GM18861 (cell line): Measurements from ENCODE around the gene TMEM54.

Source experiments
- ATAC-seq: cut with Tn5 transposase; IDR thresholded peaks from one replicate; pipeline ENCODE4 v1.9.1; 2021; ENCODE audit not compliant: unreplicated experiment

Gene TMEM54

DNA sequence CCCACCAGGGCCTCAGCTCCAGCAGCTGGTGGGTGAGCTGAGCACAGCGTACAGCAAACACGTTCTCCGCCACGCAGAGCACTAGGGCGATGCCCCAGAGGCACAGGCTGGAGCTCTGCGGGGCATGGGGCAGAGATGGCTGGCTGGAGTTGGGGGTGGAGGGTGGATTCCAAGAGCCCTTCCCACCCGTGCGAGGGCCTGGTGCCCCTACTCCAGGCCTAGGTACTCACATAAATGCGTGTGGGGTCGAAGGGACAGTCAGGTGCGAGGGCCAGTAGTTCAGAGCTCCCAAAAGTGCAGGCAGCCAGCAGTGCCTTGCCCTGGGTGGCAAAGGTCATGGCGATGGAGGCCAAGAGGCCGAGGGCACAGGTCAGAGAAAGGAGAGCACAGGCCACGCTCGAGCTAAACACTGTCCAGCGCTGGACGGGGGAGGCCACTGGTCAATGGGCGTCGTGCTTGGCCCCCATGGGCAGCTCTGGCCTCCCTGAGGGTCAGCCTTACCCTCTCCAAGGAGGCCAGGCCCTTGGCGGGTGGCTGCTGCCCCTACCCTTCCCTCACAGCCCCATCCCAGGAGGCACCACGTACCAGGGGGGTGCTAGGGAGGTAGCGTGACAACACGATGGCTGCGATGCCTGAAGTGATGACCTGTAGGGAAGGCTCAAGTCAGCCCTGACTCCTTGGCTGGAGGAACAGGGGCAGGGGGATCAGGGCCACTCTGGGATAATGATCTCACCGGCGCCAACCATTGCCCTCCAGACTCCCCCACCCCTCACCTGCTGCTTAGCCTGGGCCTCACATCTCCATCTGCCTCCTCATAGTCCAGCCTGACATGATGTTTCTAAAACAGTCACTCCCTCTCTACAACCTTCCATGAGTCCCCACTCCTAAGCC lies 5.6 kb downstream of the TMEM54 start:
- no peak for ATAC-seq

DNA sequence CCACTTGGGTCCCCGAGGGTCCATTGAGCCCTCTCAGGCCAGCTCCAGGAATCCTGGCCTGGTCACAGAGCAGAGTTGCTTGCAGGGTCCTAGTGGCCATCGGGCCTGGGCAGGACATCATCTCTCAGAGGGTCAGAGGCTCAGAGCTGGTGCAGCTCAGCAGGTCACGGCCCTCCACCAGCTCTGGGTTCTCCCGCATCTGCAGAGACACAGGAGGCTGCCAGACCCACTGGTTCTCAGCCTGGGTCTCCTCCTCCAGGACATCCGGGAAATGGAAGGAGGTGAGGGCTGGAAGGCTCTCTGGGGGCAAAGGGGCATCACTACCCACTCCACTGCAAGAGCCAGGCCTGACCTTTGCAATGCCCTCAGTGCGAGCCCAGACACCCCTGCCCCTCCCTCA lies 6.5 kb downstream of the TMEM54 start:
- no peak for ATAC-seq

DNA sequence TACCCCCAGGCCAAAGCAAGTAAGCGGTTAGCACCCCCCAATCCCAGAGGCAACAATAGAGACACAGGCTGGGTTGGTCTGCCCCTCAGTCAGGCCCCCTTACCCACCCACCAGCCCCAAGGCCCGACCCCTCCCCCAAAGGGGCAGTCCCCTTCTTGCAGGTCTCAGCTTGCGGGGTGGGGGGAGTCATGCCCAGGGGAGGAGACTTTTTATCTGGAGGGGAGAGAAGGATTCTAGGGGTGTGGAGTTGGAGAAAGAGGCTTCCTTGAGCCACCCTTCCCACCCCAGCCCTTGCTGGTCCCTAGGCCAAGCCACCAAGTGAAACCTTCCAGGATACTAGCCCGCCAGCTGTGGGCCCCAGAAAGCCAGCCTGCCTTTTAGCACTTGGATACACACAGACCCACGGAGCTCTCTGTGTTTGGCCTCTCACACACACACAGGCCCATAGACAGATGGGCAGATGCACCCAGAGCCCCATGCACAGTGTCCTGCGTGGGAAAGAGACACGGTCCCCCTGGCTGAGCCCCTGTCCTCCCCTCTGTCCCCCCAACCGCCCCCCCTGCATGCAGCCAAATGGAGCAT lies 7.1 kb downstream of the TMEM54 start:
- no peak for ATAC-seq

DNA sequence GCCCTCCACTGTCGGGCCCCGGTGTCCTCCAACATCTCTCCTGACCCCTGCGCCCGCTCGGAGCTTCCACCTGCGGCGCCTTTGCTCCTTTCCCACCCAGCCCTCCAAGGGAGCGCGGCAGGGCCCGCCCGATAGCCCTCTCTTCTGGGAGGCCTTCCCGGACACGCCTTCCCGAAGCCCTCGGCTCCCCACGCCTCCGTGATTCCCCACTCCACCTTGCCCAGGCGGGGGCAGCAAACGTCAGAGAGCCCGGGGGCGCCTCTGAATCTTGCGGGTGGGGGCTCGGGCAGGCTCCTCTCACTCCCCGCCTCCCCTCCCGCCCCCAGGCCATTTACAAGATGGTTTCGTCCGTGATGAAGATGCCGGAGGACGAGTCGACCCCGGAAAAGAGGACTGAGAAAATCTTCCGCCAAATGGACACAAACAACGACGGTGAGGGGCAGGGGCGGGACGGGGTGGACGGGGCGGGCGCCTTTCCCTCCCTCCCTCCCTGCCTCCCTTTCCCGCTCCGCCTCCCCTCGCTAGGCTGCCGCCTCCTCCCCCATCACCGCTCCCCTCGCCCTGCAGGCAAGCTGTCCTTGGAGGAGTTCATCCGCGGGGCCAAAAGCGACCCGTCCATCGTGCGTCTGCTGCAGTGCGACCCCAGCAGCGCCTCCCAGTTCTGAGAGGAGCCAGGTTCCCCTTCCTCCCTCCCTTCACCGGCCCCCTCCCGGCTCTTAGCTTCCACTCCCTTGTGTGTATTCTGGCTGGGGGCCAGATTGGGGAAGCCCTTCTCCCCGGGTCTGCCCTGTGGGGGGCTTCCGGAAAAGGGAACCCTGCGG lies 7.8 kb downstream of the TMEM54 start:
- ATAC-seq: no peak

DNA sequence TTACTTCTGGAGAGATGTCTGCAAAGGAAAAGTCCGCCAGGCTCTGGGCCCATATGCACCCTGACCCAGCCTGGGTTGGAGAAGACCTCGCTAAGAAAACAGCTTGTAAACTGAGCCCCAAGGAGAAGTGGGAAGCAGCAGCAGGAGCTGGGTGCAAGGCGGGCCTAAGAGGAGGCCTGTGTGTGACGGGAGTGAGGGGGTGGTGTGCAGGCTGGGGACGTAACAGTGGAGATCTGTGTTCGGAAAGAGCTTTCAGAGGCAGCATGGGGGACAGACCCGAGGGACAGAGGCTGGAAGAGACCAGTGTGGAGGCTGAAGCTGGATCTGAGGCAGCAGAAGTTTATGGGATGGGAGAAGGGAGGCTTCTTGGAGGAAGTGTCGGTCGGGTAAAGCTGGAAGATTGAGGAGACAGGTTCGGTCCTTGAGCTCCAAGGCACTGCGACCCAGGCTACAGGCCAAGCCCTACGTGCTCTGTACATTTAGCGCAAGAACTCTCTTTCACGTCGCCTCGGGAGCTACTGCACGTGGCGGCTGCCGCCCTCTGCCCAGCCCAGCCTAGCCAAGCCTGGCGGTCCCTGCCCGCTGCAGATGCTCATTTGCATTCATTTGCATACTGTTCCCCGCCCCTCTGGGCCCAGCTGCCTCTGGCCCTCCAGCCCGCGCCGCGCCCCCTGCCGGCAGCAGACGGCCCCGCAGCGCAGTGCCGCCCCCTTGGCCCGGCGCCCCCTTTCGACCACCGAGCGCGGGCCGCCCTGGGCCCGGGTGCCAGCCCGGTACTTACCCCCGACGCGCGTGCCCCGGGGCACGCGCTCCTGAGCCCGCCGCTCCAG lies 8.6 kb downstream of the TMEM54 start:
- ATAC-seq: no peak

DNA sequence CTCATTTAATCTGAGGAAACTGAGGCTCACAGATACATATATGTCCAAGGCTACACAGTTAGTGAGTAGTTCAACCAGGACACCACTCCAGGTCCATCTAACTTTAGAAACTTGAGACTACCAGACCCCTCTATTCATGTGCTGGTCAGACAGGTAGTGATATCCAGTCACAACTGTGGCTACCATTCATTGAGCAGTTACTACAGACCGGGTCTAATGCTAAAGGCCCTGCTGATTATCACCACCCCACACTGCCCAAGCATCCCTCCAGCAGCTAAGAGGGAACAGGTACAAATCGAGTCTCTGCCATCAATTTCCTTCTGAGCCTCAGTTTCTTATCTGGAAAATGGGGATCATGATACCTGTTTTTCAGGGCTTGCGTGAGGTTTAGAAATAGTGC lies 9.6 kb downstream of the TMEM54 start:
- no peak for ATAC-seq

DNA sequence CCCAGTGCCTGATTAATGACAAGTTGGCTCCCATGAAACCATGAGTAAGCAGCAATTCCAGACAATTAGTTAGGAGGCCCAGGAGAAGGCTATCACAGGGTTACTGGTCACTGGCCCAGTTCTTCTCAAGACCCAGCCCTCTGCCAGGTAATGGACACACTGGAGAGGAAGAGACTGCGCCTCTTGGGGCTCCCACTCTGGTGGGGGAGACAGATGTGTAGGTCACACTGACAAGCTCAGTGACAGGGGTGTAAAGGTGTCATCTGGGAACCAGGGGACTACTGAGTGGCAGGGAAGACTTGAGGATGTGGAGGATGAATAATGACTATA lies 10.0 kb downstream of the TMEM54 start:
- ATAC-seq: no peak

DNA sequence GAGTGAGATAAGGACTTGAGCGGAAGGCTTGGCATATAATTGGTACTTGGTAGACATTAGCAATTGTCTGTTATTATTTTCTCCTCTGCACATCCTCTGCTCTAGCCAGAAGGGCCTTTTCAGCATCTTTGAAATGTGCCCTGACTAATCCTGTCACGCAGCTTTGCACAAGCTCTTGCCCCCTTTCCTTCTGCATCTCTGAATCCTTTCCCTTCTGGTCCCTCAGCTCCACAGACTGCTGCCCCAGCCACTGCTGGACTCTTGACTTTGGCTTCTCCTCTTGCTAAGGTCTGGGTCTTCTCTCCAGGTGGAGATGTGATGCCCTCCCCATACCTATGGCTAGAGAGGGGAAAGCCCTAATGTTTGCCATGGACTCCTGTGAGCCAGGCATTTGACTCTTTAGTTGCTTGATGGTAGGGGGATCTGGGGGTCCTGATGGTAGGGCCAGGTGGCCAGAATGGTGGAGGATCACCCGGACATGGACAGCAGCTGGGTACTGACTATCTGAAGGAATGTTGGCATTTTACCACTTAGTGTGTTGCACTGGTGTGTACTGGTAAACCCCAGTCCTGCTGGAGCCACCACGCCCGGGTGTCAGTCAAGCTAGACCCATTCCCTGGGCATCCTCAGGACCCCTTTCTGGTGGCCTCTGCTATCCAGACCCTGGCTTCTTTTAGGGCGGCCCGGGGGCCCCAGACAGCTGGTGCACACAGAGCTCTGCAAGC lies 10.5 kb downstream of the TMEM54 start:
- ATAC-seq: no peak

DNA sequence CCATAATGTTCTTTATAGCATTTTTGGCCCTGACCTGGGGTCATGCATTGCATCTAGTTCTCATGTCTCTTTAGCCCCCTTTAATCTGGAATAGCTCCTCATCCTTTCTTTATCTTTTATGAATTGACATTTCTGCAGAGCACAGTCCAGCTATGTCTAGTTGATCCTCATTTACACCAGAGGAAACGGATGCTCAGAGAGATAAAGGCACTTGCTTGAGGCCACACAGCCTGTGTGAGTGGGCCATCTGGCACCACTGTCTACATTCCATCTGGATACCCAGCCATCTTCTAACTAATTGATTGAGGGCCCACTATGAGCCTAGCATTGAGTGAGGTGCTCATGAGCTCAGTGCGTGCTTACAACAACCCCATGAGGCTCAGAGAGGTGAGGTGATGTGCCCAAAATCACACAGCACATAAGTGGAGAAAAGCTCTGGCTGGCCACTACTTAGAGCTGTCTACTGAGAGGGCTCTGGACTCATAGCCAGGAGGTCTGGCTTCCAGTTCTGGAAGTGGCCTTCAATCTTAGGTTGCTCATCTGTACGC lies 11.4 kb downstream of the TMEM54 start:
- no peak for ATAC-seq

DNA sequence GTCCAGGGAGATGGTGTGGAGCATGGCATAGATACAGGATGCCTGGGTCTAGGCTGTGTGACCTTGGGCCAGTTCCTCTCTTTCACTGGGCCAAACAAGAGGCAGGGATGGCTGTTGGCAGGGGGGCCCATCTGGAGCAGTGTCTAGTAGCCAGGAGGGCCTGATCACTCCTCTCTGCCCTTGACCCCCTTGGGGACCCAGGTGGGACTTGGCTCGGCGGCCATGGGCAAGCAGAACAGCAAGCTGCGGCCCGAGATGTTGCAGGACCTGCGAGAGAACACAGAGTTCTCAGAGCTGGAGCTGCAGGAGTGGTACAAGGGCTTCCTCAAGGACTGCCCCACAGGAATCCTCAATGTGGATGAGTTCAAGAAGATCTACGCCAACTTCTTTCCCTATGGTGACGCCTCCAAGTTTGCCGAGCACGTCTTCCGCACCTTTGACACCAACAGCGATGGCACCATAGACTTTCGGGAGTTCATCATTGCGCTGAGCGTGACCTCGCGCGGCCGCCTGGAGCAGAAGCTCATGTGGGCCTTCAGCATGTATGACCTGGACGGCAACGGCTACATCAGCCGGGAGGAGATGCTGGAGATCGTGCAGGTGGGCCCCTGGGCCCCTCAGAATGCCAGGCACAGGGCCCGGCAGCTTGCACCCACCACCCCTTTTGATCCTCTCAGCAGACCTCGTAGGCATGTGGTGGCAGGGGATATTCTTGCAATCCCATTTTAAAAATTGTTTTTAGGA lies 12.3 kb downstream of the TMEM54 start:
- ATAC-seq: no peak

DNA sequence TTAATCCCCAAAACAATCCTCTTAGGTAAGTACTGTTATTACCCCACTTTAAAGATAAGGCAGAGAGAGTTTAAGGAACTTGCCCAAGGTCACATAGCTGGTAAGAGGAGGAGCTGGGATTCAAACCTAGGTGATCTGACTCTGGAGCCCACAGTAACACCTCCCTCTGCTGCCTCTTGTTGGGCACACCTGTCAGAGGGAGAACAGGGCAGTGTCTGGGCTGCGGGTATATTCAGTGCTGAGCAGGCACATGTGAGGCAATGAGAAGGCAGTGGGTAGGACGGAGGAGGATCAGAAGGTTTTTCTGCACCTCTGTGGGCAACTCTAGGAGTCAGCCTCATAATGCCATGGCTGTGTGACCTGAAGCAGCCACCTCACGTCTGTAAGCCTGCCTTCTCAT lies 13.1 kb downstream of the TMEM54 start:
- ATAC-seq: no peak

DNA sequence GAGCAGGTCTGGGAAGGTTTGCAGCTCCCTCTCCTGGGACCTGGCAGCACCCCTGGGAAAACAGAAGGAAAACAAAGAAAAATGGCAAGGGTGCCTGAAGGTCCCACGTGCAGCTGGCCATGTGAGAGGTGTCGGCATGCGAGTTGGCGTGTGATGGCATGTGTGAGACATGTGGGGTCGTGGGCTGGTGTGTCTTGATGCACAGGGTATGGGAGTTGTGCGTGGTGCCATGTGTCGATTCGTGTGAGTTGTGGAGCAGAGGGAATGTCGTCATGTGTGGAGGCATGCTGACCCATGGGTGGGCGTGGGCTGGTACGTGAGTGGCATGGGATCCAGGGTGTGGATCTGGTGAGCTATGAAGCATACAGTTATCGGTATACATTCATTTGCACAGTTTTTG lies 13.6 kb downstream of the TMEM54 start:
- ATAC-seq: no peak

DNA sequence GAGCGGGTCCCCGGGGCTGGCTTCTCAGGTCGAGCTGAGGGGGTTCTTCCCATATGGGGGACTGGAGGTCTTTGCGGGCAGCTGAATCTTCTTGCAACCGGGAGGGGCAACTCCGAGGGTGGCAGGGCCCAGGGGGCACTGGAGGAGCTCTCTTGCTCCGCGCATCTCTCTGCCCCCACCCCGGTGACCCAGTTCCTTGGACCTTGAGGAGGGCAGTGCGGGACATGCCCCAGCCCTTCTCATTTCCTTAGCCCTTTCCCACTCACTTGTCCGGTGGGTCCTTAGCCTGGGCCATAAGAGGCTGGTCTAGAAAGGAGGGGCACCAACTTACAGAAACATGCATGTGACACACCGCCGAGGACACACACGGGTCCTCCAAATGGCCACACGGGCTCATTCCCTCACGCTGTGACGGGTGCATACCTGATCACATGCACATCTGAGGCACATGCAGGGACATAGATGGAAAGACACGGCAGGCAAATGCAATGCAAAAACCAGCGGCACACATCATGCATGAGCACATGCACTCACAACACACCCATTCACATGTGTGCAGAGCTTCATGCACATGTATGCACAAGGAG lies 14.3 kb downstream of the TMEM54 start:
- ATAC-seq: no peak

DNA sequence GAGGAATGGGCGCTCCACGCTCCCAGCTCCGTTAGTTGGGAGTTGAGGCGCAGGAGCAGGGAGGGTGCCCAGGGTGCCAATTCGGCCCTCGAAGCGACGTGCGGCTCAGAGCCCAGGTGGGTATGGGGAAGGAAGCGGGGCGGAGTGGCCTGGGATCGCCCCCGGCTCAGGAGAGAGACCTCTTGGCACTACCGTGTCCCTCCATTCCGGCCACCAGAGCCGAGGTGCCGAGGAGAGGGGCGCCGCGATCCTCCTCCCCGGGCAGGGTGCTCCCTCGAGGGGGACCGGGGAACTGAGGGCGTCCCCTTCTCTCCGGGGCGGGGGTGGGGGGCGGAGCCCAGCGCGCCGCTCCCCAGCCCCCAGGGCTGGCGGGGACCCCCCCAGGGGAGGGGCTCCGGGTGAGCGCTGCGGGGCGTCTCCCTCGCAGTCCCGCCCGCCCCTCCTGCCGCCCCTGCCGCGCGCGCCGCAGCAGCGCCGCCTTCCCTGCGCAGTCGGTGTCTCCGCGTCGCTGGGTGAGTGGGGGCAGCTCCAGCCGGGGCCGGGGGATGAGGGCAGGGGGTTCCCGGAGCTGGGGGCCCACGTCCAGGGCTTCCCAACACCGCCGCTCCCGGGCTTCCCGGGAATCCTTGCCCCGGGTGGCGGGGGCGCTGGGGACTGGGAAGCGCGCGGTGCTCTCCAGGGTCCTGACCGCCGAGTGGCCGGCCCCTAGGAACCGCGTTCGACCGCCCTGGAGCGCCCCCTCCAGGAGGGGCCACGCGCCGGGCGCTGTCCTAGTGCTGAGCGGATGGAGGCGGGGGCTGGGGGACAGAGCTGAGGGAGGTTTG lies 15.0 kb downstream of the TMEM54 start, which contains the start of gene HPCA:
Gene HPCA, plus strand, starts transcription at position 488 of the 824 bp plus-strand sequence. CDS start 2,408 bp downstream, outside the sequence.
- ATAC-seq: no peak

DNA sequence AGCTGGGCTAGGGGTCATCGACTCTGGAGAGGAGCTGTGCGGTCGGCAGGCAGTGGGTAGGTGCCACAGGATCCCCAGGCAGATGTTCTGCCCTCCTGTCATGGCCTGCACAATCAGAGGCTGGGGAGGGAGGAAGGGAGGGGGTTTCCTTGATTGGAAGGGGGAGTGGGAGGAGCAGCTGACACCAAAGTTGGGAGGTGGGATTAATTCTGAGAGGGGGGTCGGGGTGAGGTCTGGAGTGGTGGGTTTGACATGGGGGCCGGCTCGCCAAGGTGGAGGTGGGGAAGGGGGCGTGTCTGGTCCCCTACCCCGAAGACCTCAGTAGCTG lies 15.5 kb downstream of the TMEM54 start:
- ATAC-seq: no peak

DNA sequence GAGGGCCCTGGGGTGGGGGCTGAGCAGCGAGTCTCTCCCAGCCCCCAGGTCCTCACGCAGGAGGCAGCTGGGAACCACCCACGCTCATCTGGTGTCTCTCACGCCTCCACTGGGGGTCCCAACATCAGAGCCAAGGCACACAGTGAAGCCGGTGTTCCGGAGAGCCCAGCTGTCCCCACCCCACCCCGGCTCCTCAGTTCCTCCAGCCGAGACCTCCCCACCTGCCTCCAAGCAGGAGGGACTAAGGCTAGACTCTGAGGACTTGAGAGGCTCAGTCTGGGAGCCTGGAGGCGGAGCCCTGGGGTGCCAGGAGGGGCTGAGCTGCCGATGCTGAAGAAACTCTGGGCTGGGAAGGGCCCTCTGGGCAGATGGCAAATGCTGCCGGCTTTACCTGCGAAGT lies 16.5 kb downstream of the TMEM54 start:
- ATAC-seq: no peak

DNA sequence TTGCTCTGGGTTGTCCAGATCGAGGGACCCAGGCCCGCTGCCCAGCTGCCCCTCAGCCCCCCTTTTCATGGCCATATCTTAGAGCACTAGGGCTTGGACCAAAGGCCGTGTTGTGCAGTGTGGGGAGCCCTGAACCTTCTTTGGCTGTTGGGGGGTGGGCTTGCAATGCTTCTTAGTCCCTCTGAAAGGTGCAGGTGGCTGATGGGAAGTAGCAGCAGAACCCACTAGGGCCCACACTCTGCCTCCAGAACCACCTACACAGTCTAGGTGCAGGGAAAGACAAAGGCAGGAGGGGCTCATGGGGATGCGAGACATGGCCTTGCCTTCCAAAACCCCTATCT lies 17.2 kb downstream of the TMEM54 start:
- no peak for ATAC-seq

DNA sequence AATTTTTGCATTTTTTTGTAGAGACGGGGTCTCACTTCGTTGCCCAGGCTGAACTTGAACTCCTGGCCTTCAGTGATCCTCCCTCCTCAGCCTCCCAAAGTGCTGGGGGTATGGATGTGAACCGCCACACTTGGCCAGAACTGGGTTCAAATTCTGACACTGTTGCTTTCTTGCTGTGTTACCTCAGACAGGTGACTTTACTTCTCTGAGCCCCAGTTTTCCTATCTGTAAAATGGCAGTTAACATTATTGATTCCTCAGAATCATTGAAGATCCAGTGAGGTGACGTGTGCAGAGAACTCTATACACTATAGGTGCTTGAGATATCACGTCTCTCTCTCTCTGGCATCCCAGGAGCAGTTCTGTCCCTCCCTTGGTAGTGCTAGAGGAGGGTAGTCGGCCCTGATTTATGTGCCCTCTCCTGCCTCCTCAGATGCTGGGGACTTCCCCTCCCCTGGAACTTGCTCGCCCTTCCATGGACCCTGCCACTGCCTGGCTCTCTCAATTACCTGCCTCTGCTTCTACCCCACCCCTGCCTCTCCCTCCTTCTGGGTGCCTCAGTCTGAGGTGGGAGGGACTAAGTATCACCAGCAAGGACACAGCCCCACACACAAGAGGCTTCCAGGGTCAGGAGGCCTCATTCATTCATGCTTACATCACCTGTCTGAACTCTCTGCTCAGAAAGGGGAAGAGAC lies 17.7 kb downstream of the TMEM54 start:
- no peak for ATAC-seq
